NCI-H1417 (cell line): Measurements from ENCODE around the gene STAB1.

Experiments used
- DNase-seq, 3 experiments: peaks; one replicate each; lab custom pipeline; 2025; lab: John Stamatoyannopoulos, UW

Gene STAB1

GRCh38 chr3:52458031-52458760, 36.9 kb upstream of the STAB1 start:
- DNase-seq = no peak

GRCh38 chr3:52458770-52459545, 36.2 kb upstream of the STAB1 start:
- DNase-seq = no peak

- DNase-seq = no peak
Measured at GRCh38 chr3:52461874-52462273, 33.3 kb upstream of the STAB1 start.

- no peak for DNase-seq
Measured at GRCh38 chr3:52463416-52463815, 31.7 kb upstream of the STAB1 start.

GRCh38 chr3:52468336-52468735, 26.8 kb upstream of the STAB1 start:
- no peak for DNase-seq

GRCh38 chr3:52469001-52469400, 26.1 kb upstream of the STAB1 start:
- DNase-seq = no peak

GRCh38 chr3:52470920-52471319, 24.2 kb upstream of the STAB1 start:
- no peak for DNase-seq

GRCh38 chr3:52471371-52472238, 23.5 kb upstream of the STAB1 start:
- no peak for DNase-seq

GRCh38 chr3:52472239-52473000, 22.7 kb upstream of the STAB1 start:
- no peak for DNase-seq

GRCh38 chr3:52473026-52473425, 22.1 kb upstream of the STAB1 start:
- DNase-seq = no peak

GRCh38 chr3:52477076-52477795, 17.9 kb upstream of the STAB1 start:
- DNase-seq = no peak

- no peak for DNase-seq
Measured at GRCh38 chr3:52477796-52478095, 17.4 kb upstream of the STAB1 start.

GRCh38 chr3:52479037-52479876, 15.9 kb upstream of the STAB1 start:
- DNase-seq = no peak

- no peak for DNase-seq
Measured at GRCh38 chr3:52479877-52480575, 15.1 kb upstream of the STAB1 start.

GRCh38 chr3:52480768-52481715, 14.1 kb upstream of the STAB1 start:
- no peak for DNase-seq

GRCh38 chr3:52481819-52482521, 13.2 kb upstream of the STAB1 start:
- peak in 1 of 3 experiments; percentile 2 for DNase-seq

- no peak for DNase-seq
Measured at GRCh38 chr3:52483081-52483480, 12.1 kb upstream of the STAB1 start.
